HG03439 (cell line): ENCODE measurements around the gene ZNF211.

Experiments used
- ATAC-seq: cut with Tn5 transposase; IDR thresholded peaks from one replicate; pipeline ENCODE4 v1.9.1; 2021; ENCODE audit warnings: mild to moderate bottlenecking, moderate library complexity; ENCODE audit not compliant: unreplicated experiment

Gene ZNF211

GRCh38 chr19:57655443-57655842 is 22.5 kb downstream of the ZNF211 start:
- no peak for ATAC-seq

- no peak for ATAC-seq
Measured at GRCh38 chr19:57656346-57656745, 23.4 kb downstream of the ZNF211 start.

- ATAC-seq = no peak
Measured at GRCh38 chr19:57664269-57665127, 31.5 kb downstream of the ZNF211 start.

- ATAC-seq = no peak
Measured at GRCh38 chr19:57665261-57665806, 32.4 kb downstream of the ZNF211 start.

- no peak for ATAC-seq
Measured at GRCh38 chr19:57667228-57667627, 34.3 kb downstream of the ZNF211 start.

GRCh38 chr19:57668635-57669034 is 35.7 kb downstream of the ZNF211 start, which contains the start of gene ZSCAN4:
Gene ZSCAN4, plus strand, starts transcription at chr19:57668935. Its CDS starts 7,211 bp downstream, at chr19:57676146.
- no peak for ATAC-seq

- ATAC-seq = no peak
Measured at GRCh38 chr19:57671124-57671895, 38.3 kb downstream of the ZNF211 start.

- no peak for ATAC-seq
Measured at GRCh38 chr19:57672466-57672865, 39.5 kb downstream of the ZNF211 start.

- no peak for ATAC-seq
Measured at GRCh38 chr19:57675881-57676280, 42.9 kb downstream of the ZNF211 start.

- ATAC-seq = no peak
Measured at GRCh38 chr19:57682226-57682766, 49.3 kb downstream of the ZNF211 start.

- ATAC-seq = no peak
Measured at GRCh38 chr19:57686727-57687126, 53.8 kb downstream of the ZNF211 start.

GRCh38 chr19:57687363-57688010 is 54.5 kb downstream of the ZNF211 start:
- no peak for ATAC-seq

GRCh38 chr19:57688011-57688763 is 55.2 kb downstream of the ZNF211 start:
- ATAC-seq = no peak

- ATAC-seq = no peak
Measured at GRCh38 chr19:57689750-57690149, 56.8 kb downstream of the ZNF211 start.
